Epithelial cell of esophagus (primary cell): ENCODE measurements around the gene SLC22A4.

Source experiments
- DNase-seq: peaks from one replicate; pipeline ENCODE4 v3.0.0; 2010; ENCODE audit warnings: low read depth
- H3K4me3 ChIP-seq: 2 replicates; pipeline ENCODE4 v1.5.1; 2011; ENCODE audit warnings: mild to moderate bottlenecking, low read length, control low read depth
- TF ChIP-seq, protein P1 (sequence below): IDR thresholded peaks from 2 replicates; pipeline ENCODE4 v1.5.1; 2011; ENCODE audit warnings: low read depth, mild to moderate bottlenecking, low read length, control low read depth, inconsistent platforms; ENCODE audit not compliant: insufficient read depth; ENCODE audit errors: missing control alignments

Gene SLC22A4

DNA sequence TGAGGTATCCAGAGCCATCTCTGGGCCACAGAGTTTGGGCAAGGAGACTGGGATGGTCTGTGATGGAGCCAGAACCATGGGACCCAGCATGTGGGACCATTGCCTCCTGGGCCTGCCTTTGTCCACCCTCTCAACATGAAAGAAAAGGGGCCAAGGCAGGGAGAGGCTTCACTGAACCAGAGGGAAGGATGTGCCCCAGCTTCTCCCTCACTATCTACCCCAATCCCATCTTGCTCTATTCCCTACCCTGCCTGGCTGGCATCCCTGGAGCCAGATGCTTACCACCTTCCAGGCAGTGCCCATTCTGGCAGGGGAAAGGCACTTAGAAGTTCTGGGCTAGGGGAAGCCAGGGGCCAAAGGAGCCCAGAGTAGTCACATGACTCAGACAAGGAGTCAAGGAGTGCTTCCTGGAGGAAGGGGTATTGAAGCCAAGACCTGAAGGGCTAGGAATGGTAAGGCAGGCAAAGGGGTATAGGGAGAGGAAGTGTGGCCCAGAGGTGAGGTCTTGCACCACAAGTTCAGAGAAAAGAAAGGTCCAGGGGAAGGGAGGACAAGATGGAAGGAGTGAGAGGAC lies 26.9 kb upstream of the SLC22A4 start:
- no peak for DNase-seq
- no peak overlapping the region for H3K4me3 ChIP-seq
- TF ChIP-seq, protein P1, sequence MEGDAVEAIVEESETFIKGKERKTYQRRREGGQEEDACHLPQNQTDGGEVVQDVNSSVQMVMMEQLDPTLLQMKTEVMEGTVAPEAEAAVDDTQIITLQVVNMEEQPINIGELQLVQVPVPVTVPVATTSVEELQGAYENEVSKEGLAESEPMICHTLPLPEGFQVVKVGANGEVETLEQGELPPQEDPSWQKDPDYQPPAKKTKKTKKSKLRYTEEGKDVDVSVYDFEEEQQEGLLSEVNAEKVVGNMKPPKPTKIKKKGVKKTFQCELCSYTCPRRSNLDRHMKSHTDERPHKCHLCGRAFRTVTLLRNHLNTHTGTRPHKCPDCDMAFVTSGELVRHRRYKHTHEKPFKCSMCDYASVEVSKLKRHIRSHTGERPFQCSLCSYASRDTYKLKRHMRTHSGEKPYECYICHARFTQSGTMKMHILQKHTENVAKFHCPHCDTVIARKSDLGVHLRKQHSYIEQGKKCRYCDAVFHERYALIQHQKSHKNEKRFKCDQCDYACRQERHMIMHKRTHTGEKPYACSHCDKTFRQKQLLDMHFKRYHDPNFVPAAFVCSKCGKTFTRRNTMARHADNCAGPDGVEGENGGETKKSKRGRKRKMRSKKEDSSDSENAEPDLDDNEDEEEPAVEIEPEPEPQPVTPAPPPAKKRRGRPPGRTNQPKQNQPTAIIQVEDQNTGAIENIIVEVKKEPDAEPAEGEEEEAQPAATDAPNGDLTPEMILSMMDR: no peak

DNA sequence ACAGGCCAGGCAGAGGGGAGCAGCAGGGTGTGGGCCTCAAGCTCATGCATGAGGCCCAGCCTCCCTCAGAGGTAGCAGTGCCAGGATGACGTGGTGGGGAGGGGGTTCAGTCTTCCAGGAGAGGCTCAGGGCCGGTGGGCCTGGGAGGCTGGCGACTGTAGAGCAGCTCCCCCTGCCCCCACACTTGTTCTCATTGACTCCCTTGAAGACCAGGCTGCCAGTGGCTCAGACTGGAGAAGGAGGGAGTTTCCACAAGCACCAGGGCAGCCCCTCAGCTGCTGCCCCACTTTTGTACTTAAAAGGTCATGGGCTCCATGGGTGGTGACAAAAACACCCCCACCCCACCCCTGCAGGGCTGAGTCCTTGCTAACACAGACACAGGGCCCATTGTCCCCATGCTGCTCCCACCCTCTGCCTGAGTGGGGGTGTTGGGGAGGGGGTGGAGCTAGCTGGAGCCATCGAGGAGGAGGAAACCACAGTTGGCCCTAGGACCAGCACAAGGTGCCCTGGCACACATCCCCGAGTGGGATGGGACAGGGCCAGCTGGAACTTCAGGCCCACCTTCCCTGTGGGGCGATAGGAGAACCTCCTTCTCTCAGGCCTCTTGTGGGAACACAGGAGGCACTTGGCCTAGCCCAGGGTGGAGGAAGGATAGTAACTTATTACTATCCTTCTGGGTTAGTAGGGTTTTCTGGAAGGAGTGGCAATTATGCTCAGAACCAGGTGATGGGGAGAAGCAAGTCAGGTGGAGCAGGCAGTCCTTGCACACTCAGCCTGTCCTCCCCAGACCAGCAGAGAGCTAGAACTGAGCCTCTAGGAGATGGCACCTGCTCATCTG lies 26.0 kb upstream of the SLC22A4 start:
- no peak for DNase-seq
- H3K4me3 ChIP-seq: no peak overlapping the region
- TF ChIP-seq, protein P1: no peak

DNA sequence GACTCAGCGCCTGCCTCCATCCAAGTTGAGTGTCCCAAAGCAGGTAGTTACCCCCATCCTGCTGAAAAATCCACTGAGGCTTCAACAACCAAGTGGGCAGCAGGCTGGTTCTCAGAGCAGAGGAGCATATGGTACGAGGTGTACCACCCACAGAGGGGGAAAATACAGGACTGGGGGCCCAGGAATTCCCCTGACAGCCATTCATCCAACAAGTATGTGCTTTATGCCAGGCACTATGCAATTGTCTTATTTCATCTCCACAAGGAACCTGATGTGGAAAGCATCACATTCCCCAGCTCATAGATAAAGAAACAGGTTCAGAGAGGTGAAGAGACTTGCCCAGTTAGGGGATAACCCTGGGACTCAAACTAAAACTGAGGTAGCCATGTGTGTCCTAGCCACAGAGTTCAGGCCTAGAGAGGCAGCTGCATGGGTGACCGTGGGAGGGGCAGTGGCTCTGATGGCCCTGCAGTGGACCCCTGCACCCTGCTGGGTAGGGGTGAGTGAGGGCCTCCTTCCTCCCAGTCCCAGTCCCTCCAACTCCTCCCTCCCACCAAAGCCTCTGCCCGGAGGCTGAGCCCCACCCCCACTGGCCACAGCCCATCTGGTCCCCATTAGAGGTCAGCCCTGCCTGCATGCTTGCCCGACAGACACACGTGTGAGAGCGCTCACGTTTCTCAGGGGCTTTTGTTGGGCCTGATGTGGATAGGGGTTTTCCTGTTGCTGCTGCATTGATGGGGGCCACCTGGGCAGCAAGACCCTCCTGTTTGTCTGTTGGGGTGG lies 25.2 kb upstream of the SLC22A4 start:
- TF ChIP-seq, protein P1: no peak
- no peak for DNase-seq
- H3K4me3 ChIP-seq: no peak overlapping the region

DNA sequence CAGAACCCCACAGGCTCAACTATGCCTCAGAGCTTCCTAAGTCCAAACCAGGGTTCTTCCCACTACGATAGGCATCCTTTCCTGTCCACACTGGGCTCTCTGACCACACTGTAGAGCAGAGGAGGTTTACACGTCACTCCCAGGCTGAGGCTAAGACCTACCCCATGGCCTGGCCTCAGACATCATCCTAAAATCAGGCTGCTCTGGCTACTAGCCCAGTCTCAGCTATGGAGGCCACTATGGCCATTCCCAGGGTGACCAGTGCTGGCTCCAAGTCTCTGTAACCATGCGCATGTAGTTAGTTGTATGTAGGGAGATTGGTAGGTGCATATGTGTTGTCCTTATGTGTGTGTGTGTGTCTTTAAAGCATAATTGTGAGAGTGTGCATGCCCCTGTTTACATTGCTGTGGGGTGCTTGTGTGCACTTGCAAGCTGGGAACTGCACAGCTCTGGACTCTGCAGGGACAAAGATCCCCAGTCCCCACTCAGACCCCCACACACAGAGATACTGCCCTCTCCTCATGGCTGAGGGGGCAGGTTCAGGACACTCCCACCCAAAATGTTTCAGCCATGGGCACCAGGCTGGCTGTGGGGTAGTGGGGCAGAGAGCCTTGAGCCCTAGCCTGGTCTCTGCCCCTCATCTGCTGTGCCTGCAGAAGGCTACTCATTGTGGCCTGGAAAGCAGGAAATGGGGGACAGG lies 24.4 kb upstream of the SLC22A4 start:
- DNase-seq: no peak
- TF ChIP-seq, protein P1: no peak
- no peak overlapping the region for H3K4me3 ChIP-seq

DNA sequence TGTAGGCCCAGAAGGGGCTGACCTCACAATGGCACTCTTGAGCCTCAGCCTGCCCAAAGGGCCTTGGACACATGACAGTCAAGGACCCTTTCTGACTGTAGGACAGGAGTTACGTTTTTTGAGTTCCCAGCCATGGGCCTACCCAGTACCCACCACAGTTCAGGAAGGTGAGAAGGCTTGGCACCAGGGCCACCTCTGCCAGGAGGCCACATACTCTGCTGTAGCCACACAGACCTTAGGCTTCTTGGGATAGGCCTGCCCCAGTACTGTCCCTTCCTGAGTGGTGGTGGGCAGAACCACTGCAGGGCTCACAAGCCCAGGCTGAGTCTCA lies 23.9 kb upstream of the SLC22A4 start:
- TF ChIP-seq, protein P1: no peak
- no peak overlapping the region for H3K4me3 ChIP-seq
- no peak for DNase-seq

DNA sequence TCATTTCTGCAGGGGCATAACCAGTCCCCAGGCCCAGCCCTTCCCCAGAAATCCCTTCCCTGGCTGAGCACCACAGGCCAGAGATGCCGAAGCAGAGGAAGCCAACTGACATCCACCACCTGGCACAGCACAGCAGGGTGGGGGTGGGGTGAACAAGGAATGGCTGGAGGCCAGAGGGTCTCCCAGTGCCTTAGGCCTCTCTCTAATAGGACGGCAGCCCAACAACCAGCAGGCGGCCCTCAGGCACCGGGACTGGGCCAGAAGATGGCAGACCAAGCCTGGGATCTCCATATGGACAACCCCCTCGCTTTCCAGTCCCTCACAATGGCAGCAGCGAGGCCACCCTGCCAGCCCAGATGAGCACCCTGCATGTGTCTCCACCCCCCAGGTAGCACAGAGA lies 23.5 kb upstream of the SLC22A4 start:
- no peak overlapping the region for H3K4me3 ChIP-seq
- TF ChIP-seq, protein P1: no peak
- DNase-seq: no peak
